Ecto neural progenitor cell (in vitro differentiated cells): ENCODE results near the gene RHEB.

Experiments
- DNase-seq: peaks from one replicate; pipeline ENCODE4 v3.0.0-alpha.2; 2018; ENCODE audit warnings: low spot score

The RHEB gene

DNA sequence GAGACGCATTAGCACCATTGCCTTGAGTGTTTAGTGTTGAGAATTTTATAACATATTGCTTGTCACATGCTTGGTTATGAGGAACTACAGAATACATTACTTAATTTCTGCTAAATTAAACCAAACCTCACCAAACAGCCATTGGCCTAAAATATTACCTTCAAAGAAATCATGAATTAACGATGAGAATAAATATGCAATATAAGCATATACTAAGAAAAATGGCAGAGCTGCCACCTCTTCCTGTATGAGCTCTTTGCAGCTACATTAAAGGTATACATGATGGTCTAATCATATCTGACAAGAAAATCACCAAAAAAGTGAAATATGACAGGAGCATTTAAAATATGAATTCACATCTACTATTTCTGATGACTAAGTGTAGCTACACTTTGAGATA is 5.2 kb upstream of the RHEB start:
- DNase-seq: no peak

DNA sequence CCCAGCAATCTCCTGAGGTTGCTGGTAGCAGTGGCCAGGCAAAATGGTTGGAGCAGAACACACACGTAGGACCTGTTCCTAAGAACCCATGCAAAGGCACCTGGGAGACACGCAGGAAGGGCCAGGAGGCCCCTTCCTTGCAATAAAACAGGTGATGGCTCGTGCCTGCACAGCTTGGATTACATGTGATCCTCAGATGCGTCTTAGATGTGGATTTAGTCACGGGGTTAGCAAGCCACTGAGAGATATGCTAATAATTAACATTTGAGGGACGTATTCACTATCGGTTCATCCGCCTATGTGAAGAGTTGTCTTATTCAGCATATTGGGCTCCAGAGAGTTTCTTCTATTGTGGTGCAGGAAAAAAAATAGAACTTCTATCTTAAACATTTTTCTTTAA is 4.6 kb upstream of the RHEB start:
- DNase-seq: no peak

DNA sequence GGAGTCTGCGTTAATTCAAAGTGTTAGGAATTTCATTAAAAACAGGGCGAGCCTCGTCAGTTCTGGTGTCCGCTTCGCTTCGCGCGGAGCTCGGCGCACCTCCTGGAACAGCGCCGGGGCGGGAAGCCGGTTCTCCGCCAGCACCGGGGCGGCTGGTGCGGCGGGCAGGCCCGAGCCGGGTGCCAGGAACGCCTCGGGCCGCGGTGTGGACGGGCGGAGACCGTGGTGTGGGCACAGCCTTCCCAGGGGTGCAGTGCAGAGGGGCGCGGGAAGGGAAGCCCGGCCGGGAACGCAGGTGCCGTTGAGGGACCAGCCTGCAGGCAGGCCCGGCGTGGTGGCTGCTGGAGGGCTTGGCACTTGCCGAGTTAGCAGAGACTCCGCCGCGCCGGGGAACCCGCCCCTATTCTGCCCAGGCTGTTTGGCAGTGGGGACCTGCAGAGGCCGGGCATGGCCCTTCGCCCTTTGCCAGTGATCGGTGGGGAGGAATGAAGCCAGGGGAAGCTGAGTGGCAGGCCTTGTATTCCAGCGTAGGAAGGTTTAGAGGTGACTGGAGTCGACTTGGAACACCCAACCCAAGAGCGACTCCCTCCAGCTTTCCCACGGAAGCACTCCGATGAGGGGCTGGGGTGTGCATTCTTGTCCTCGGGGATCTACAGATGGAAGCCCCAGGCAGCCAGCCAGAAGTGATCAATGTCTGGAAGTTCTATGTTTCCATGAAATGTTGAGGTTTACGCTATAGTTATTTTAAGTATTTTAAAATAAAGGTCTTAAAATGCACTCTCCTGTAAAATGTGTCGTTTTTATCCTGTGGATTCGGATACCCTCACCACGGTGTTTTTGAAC is 945 bp upstream of the RHEB start:
- DNase-seq: peak; percentile 52

DNA sequence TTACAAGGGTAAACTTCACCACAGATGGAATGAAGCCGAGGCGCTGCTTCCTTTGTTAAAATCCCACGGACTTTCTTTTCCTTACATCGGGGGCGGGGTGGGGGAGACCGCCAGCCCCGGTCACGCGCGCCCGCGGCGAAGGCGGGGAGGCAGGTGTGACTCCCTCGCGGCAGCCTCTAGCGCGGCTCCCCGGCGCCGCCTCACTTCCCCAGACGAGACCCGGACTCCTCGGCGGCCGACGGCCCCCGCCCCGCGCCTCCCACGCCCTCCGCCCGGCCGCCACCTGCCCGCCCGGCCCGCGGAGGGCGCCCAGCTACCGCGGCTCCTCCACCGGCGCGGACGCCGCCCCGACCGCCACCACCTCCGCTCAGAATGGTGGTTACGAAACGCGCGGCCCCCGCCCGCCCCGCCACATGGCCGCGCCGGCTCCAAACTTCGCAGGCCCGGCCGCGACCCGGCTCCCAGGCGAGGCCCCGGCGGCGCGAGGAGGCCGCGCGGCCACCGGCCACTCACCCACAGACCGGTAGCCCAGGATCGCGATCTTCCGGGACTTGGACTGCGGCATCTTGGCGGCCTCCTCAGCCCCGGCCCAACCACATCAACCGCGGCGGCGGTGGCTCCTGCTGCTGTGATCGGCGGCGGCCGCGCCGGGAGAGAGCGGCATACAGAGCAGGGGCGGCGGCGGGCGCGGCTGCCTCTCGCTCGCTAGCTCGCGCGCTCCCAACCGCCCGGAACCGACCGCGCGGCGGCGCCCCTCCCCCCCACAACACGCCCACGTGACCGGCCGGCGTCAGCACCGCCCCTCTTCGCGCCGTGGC is 539 bp downstream of the RHEB start:
- peak; percentile 72 for DNase-seq

DNA sequence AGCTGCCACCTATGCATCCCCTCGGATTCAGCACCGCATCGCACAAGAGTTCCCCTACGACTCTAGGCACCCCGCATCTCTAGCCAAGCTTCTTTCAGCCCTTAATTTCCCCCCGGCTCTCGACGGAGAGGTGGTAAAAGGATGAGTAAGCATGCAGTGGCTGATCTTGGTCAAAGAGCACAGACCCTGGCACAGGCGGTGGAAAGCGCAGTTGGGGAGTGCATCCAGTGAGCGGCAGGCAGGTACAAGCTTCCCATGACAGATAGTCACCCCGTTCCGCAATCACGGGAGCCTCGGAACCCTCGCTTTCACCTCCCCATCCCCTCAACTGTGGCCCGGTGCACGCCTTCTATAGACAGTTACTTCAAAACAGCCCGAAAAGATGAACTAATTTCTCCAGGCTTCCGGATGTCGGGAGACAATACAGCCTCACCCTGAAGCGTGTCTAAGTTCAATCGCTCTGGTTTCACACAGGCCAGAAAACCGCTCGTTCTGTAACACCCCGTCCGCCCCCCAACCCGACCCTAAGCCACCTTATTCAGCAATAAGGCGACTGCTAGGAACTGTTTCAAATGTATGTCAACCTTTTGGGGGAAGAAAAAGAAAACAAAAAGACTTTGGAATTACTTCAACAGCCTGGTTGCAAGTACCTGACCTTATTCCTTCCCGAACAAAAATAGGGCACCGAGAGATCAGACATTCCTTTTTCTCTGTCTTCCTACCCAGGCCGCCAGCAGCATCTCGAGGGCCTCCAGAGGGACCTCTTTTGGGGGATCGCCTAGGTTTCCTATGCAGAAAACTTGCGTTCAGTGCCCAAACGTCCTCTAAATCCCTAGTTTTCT is 1.4 kb downstream of the RHEB start:
- peak; percentile 58 for DNase-seq

DNA sequence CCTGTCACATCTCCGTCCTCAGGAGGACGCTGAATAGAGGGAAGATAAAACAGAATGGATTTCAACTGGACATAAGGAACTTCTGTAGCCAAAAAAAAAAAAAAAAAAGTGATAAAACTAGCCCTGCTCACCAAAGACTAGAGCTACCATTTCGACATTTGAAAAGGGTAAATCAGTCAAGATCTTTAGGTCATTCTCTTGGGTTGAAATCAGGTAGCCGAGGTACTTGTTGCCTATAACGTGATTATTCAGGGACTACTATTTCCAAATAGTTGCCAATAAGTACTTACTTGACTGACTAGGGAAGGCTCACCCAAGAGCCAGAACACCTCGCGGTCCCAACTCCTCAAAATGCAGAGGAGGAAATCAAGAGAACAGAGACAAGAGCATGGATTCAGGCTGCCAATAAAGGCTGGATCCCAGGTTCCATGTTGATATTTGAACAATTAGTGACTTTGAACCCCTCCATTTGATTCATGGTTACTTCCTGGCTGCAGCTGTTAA is 2.0 kb downstream of the RHEB start:
- no peak for DNase-seq

DNA sequence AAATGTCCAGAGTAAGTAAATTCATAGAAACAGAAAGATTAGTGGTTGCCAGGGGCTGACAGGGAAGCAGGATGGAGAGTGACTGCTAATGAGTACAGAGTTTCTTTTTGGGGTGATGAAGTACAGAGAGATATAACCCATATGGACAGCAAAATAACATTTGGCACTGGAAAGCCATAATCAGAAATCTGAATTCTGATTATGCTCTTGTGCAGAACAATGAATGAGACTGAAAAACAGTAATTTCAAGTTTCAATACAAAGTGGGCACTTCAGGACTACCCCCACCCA is 4.5 kb downstream of the RHEB start:
- no peak for DNase-seq

DNA sequence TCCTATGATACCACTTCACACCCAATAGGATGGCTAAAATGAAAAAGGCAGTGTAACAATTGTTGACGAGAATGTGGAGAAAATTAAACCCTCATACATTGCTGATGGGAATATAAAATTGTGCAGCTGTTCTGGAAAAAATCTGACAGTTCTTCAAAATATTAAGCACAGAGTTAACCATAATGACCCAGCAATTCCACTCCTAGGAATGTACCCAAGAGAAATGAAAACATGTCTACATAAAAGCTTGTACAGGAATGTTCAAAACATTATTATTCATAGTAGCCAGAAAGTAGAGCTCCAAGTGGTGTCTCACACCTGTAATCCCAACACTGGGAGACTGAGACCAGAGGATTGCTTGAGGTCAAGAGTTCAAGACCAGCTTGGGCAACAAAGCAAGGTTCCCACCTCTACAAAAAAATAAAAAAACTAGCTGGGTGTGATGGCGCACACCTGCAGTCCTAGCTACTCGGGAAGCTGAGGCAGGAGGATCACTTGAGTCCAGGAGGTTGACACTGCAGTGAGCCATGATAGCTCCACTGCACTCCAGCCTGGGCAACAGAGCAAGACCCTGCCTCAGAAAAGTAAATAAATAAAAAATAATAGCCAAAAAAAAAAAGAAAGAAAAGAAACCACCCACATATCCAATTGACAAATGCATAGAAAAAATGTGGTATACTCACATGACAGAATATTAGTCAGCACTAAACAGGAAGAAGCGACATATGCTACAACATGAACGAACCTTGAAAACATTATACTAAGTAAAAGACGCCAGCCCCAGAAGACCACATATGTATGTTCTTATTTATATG is 5.0 kb downstream of the RHEB start:
- no peak for DNase-seq

DNA sequence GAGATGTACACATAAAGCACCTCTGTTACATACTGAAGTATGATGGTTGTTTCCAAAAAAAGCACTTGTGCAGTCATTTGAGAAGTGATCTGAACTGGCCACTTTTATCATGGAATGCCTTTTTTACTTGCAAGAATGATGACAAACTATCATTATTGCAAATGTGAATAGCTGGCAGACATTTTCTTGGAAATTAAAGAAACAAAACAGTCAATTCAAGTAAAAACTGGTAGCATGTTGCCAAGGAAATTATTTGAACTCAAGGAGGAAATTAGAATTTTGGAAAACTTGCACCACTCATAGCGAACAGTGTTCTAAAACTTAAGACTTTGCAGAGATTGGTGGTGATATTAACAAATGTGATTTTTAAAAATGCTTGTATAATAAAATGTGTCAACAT is 6.6 kb downstream of the RHEB start:
- DNase-seq: no peak

DNA sequence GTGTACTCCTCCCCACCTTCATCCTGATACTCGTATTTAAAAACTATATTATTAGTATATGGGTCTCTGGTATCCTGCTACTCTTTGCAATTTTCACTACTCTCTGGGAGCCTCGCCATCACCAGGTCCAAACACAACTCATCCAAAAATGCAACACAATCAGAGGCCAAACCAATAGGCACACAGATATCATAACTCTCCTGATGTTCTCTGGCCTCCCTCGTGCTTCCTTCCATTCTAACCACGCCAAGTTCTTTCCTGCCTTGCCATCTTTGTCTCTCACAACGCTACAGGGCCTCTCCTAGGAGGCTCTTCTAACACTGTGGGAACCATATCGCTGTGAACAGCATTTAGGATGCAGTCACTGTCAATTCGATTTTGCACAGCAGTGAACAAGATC is 7.3 kb downstream of the RHEB start:
- DNase-seq: no peak

DNA sequence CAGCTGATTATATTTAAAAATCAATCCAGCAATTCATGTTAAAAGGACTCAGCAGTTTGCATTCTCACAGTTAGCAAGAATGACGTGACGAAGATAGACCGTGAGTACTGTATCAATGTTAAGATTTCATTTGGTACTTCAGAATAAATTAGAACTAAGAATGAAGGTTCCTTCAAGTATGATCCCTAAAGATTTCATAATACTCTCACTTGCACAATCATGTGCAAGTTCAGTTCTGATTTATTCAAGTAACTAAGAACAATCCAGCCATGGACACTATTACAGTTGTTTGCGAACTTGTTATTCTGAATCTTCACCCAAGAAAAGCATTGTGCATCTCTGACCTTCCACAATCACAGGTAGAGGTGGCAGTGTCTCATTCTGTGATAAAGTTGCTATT is 7.7 kb downstream of the RHEB start:
- no peak for DNase-seq

DNA sequence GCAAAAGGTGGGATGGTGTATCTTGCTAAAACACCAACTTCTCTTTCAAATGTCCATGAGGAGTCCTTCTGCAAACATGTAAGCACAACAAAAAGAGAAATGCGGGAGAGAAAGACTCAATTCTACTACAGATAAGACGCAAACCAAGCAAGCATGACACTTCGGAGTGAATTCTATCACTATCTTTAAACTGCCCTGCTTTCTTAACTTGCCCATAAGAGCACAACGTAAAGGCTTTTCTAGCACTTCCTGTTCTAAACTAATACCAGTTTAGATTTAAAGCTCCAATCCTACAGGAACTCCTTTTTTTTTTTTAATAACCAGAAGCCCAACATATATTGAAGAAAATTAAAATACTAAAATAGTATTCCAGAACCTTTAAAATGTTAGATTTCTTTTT is 8.4 kb downstream of the RHEB start:
- DNase-seq: no peak

DNA sequence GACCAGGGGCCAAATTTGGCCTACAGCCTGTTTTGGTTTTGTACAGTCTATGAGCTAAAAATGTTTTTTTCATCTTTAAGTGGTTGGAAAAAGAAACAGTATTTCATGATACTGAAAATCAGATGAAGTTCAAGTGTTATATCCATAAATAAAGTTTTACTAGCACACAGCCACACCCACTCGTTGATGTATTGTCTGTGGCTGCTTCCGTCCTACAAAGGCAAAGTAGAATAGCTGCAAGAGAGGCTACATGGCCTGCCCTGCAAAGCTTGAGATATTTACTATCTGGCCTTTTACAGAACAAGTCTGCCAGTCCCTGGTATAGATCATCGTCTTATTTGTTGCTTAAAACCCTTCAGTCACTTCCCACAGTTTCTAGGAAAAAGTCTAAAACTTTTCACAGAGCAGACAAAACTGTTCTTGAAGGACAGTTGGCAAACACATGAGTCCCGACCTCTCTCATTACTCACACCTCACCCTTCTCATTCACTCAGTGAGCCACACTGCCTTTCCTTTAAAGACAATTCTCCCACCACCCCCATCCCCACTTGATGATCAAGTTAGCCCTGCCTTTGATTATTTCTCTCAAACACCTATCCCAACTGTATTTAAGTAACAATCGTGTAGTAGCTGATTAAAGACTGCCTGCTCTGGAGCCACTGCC is 9.9 kb downstream of the RHEB start:
- no peak for DNase-seq

DNA sequence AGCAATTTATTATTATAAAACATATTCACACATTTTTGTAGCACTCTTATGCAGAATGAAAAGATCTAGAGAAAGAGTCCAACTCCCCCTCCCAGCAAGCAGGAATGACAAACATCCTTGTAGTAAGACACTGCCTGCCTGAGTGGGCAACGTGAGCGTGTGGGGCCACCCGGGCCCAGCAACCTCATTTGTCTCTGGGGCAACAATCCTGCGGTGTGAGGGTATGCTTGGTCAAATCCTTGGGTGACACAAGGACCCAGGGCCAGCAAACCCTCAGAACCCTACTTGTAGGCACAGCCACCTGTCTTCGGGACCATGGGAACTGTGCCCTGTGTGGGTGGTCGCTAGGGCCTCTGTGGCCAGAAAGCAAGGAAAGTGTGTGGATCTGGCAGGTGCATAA is 10.7 kb downstream of the RHEB start:
- no peak for DNase-seq

DNA sequence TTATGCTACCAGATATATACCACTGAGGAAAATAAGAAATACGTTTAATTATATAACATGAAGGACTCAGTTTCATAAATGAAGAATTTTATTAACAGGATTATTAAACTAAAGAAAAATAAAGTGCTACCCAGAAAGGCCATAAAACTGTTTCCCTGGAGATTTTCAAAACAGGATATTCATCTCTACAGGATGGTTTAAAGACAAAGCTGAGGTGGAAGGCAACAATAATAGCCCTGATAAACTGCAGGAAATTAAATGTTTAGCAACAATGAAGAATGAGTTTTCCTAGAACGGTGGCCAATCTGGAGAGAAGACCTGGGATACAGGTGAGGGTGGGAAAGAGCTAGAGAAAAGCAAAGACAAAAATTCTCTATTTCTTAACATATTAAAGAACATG is 11.9 kb downstream of the RHEB start:
- DNase-seq: no peak

DNA sequence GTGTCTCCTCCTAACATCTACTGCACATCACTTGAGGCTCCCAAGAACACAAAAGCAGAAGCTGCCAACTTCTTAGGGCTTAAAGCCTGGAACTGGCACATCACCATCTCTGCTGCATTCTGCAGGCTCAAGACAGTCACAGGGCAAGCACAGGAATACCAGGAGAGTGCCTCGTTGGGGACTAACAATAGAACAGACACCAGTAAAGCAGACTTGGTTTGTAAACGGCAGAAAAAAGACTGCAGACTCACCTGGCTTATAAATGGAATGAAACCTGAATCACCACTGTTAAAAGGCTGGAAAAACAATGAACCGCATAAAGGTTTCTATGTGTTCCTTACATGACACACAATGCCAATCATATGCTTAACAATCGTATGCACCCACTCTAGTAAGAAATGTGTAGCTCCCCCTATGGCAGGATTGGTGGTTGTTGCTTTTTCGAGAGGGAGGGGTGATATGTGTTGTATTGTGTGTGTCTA is 12.8 kb downstream of the RHEB start:
- DNase-seq: no peak

DNA sequence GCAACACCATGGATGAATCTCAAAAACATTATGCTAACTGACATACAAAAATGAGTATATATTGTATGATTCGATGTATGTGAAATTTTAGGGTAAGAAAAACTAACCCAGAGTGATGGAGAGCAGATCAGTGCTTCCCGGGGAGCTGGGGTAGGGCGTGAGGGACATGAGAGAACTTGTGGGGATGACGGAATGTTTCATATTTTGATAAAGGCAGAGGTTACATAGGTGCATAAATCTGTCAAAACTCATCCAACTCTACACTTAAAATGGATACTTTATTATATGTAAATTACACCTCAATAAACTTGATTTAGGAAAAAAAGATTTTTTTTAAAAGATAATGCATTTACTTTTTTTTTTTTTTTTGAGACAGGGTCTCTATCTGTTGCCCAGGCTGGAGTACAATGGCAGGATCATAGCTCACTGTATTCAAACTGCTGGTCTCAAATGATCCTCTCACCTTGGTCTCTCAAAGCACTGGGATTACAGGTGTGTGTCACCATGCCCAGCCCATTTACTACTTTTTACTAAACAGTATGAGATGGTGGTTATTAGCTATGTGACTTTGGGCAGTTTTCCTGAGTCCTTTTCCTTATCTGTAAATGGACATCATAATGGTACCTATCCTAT is 13.7 kb downstream of the RHEB start:
- DNase-seq: no peak

DNA sequence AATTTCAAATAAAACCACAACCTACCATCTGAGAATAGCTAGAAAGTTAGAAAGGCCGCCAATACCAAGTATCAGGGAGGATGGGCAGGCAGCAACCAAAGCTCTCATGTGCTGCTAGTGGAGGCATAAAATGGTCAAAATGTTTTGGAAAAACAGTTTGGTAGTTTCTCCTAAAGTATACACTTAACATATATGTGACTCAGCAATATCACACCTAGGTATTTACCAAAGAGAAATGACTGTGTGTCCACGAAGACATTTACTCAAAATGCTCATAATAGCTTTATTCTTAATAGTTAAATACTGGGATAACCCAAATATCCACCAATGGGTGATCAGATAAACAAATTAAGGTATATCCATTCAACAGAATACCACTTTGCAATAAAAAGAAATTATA is 14.3 kb downstream of the RHEB start:
- no peak for DNase-seq

DNA sequence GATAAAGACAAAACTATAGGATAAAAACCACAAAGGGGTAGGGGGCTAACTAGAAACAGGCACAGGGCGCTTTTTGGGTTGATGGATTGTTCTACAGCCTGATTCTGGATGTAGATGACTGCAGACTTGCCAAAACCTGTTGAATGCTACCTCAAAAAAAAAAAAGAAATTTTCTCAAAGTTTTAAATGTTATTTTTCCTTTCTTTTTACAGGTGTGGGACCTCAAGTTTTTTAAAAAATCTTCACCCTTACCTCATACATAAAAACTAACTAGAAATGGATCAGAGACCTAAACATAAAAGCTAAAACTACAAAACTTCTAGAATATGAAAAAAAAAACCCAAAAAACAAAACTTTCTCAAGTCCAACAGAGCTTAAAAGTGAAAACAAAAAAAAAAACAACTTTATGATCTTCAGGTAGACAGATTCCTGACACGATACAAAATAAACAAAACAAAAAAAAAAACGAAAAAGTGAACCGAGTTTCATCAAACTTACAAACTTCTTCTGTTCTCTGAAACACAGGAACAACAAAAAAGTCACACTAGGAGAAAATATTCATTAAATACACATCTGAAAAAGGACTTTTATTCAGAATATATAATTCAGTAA is 14.9 kb downstream of the RHEB start:
- no peak for DNase-seq
